Smooth muscle cell (in vitro differentiated cells): ENCODE data around the gene TIGD3. TPM values are rescaled to one million over a fixed set of nuclear protein-coding genes. Genes with fewer than 3 reads are reported as not detected.

Experiments used
- DNase-seq: peaks from one replicate; lab custom pipeline; 2025; ENCODE audit not compliant: unreplicated experiment; lab: John Stamatoyannopoulos, UW
- H2AFZ ChIP-seq: fragments of 200-600 bp; sonication (generic); 2 replicates; pipeline ENCODE4 v1.6.0; 2016; ENCODE audit warnings: antibody characterized with exemption, low read depth, mild to moderate bottlenecking
- H3F3A ChIP-seq: fragments of 200-600 bp; sonication (generic); 2 replicates; pipeline ENCODE4 v1.6.0; 2017; ENCODE audit warnings: antibody characterized with exemption, low read depth
- H3K27ac ChIP-seq: fragments of 200-600 bp; sonication (generic); 2 replicates; pipeline ENCODE4 v1.5.1; 2016; ENCODE audit warnings: low read depth, mild to moderate bottlenecking
- H3K27me3 ChIP-seq: fragments of 200-600 bp; sonication (generic); 2 replicates; pipeline ENCODE4 v1.6.1; 2016; ENCODE audit warnings: low read depth, mild to moderate bottlenecking
- H3K36me3 ChIP-seq: fragments of 200-600 bp; sonication (generic); 2 replicates; pipeline ENCODE4 v1.5.1; 2016; ENCODE audit warnings: low read depth
- H3K4me1 ChIP-seq: fragments of 200-600 bp; sonication (generic); 2 replicates; pipeline ENCODE4 v1.5.1; 2016; ENCODE audit warnings: low read depth
- H3K4me2 ChIP-seq: fragments of 200-600 bp; sonication (generic); 2 replicates; pipeline ENCODE4 v1.6.0; 2016; ENCODE audit warnings: mild to moderate bottlenecking
- H3K4me3 ChIP-seq: fragments of 200-600 bp; sonication (generic); 2 replicates; pipeline ENCODE4 v1.5.1; 2016; ENCODE audit warnings: mild to moderate bottlenecking
- H3K79me2 ChIP-seq: fragments of 200-600 bp; sonication (generic); 2 replicates; pipeline ENCODE4 v1.6.0; 2016; ENCODE audit warnings: low read depth, mild to moderate bottlenecking
- H3K9ac ChIP-seq: fragments of 200-600 bp; sonication (generic); 2 replicates; pipeline ENCODE4 v1.6.0; 2016; ENCODE audit warnings: low read depth
- H3K9me3 ChIP-seq: fragments of 200-600 bp; sonication (generic); replicated peaks from 2 replicates; pipeline ENCODE4 v1.5.1; 2016; ENCODE audit warnings: low read depth
- H4K20me1 ChIP-seq: fragments of 200-600 bp; sonication (generic); 2 replicates; pipeline ENCODE4 v1.6.0; 2016; ENCODE audit warnings: low read depth
- WGBS: methylation state at CpG from one replicate; pipeline ENCODE4 v1.1.7; 2016; ENCODE audit warnings: low lambda C conversion rate; 5-methylcytosine and 5-hydroxymethylcytosine counted together
- polyA plus RNA-seq: library from polyadenylated mRNA; unstranded; fragments of >200 nt; fragmentation: Nextera tagmentation; extraction: Ambion mirVana; gene quantifications from 2 replicates; pipeline ENCODE4 v1.2.1, GENCODE V29; 2016
- total RNA-seq: library from RNA; depleted of rRNA; stranded (reverse); fragments of >200 nt; gene quantifications from 2 replicates; pipeline ENCODE4 v1.2.3, GENCODE V29; 2014
- TF ChIP-seq, protein P1 (sequence below): fragments of 200-600 bp; sonication (generic); IDR thresholded peaks from 2 replicates; pipeline ENCODE4 v1.5.1; 2017; ENCODE audit warnings: borderline replicate concordance, mild to moderate bottlenecking, antibody characterized with exemption; ENCODE audit not compliant: insufficient read depth, poor library complexity, severe bottlenecking

The TIGD3 gene
- total and polyA plus RNA-seq, 2 experiments from 2014 or later = 0.49 TPM; not detected in 1

DNA sequence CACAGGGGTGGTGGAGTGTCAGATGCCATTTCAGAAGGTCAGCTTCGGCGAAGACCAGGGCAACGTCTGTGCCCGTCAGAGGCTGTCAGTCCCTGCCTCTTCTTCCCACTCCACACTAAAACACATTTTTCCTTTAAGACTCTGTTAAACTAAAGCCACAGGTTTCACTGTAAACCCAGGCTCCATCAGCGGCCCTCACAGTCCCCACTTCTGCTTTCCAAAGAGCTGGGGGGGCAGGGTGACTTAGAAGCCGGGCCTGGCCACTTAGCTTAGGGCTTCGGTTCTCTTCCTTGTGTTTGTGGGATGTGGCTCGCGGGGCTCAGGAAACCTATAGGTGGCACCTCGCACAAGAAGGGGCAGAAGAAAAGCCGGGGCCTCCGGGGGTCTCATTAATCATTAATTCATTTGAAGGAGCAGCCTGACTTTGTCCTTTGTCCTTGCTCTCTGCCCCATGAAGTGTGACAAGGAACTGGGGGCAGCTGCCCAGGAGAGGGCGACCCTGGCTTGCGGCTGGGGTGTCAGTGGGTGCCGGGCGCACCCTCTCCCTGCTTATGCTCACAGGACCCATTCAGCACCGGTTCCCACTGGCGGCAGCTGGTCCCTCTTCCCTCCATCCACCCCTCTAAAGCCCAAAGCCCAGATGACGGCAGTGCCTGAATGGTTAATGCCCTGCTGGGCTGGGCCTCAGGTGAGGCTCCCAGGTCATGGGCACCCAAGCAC lies 23.8 kb downstream of the TIGD3 start:
- H4K20me1 ChIP-seq = no peaks in the 10 kb centered on the region
- no peak for DNase-seq
- H3K9me3 ChIP-seq = no peaks in the 10 kb centered on the region
- H3K27me3 ChIP-seq = no peaks in the 10 kb centered on the region
- H3K79me2 ChIP-seq = no peaks in the 10 kb centered on the region
- H3K4me3 ChIP-seq = no peak overlapping the region
- H3K4me1 ChIP-seq = peaks cover 8% of the 10 kb centered on the region
- no peak overlapping the region for H3K9ac ChIP-seq
- no peaks in the 10 kb centered on the region for H3K36me3 ChIP-seq
- H3F3A ChIP-seq = peaks cover 5% of the 10 kb centered on the region
- 93% methylated on average over 19 of the region's 19 CpGs for WGBS
- TF ChIP-seq, protein P1, sequence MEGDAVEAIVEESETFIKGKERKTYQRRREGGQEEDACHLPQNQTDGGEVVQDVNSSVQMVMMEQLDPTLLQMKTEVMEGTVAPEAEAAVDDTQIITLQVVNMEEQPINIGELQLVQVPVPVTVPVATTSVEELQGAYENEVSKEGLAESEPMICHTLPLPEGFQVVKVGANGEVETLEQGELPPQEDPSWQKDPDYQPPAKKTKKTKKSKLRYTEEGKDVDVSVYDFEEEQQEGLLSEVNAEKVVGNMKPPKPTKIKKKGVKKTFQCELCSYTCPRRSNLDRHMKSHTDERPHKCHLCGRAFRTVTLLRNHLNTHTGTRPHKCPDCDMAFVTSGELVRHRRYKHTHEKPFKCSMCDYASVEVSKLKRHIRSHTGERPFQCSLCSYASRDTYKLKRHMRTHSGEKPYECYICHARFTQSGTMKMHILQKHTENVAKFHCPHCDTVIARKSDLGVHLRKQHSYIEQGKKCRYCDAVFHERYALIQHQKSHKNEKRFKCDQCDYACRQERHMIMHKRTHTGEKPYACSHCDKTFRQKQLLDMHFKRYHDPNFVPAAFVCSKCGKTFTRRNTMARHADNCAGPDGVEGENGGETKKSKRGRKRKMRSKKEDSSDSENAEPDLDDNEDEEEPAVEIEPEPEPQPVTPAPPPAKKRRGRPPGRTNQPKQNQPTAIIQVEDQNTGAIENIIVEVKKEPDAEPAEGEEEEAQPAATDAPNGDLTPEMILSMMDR = no peak
- no peak overlapping the region for H2AFZ ChIP-seq
- no peak overlapping the region for H3K4me2 ChIP-seq
- no peak overlapping the region for H3K27ac ChIP-seq

GRCh38 chr11:65378928-65379638 lies 24.5 kb downstream of the TIGD3 start:
- TF ChIP-seq, protein P1 = no peak
- Histone ChIP-seq H3K79me2 (no peaks in the 10 kb centered on the region), H3K36me3 (no peaks in the 10 kb centered on the region), H3K4me1 (peaks cover 8% of the 10 kb centered on the region), H3K9ac (no peak overlapping the region), H2AFZ (no peak overlapping the region), H3F3A (peaks cover 9% of the 10 kb centered on the region), H3K27me3 (no peaks in the 10 kb centered on the region), H4K20me1 (no peaks in the 10 kb centered on the region), H3K4me2 (no peak overlapping the region), H3K27ac (no peak overlapping the region), H3K4me3 (no peak overlapping the region), H3K9me3 (no peaks in the 10 kb centered on the region)
- 94% methylated on average over 12 of the region's 14 CpGs for WGBS
- DNase-seq = no peak

DNA sequence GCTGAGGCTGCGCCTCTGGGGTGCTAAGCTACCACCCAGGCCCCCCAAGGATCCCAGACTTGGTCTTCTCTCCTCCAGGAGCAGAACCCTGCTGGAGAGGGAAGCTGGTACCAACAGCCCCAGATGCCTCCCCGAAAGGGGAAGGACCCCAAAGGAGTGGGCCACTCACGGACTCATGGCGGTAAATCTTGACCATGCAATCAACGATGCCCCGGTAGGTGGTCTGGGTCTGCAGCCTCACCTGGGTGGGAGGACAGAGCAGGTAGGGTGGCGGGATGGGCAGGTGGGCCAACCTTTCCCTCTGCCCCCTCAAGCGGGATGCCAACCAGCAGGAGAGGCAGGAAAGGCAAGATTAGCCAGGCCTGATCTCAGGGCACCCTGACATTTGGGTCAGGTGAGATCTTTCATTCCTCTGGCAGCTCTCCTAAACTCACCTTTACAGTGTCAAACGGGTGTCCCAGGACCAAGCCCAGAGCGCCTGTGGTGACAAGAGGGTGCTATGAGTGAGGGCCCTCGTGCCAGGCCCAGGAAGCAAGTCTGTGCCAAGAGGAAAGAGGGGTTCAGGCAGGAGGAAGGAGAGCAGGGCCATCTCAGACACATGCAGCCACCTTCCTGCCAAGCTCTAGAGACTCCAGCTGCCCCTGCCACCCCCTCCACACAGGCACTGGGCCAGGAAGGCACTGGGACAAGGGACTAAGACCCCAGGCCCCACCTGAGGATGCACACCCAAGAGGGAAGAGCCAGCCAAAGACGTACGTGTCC lies 25.3 kb downstream of the TIGD3 start:
- Histone ChIP-seq H3K9ac (no peak overlapping the region), H3K4me1 (peaks cover 8% of the 10 kb centered on the region), H3F3A (peaks cover 17% of the 10 kb centered on the region), H2AFZ (no peak overlapping the region), H3K36me3 (no peaks in the 10 kb centered on the region), H3K4me2 (no peak overlapping the region), H3K79me2 (no peaks in the 10 kb centered on the region), H3K27me3 (no peaks in the 10 kb centered on the region), H3K27ac (no peak overlapping the region), H3K4me3 (no peak overlapping the region), H3K9me3 (no peaks in the 10 kb centered on the region), H4K20me1 (no peaks in the 10 kb centered on the region)
- no peak for DNase-seq
- TF ChIP-seq, protein P1 = no peak
- WGBS = 96% methylated on average over 13 of the region's 13 CpGs
